Skeletal muscle satellite cell (primary cell): ENCODE data around the gene AXL.
"Not testable (repeated sequence)": the region's sequence is repeated elsewhere in the genome, so short reads cannot be mapped to it uniquely, and the experiment has no call there.

ENCODE experiments used
- H3K27me3 ChIP-seq: 2 replicates; pipeline ENCODE4 v1.7.0; 2013; ENCODE audit warnings: low read length; ENCODE audit not compliant: control insufficient read depth, insufficient read depth
- H3K36me3 ChIP-seq: 2 replicates; pipeline ENCODE4 v1.7.0; 2013; ENCODE audit warnings: mild to moderate bottlenecking, control low read depth, low read length; ENCODE audit not compliant: insufficient read depth
- H3K4me1 ChIP-seq: 2 replicates; pipeline ENCODE4 v1.7.0; 2013; ENCODE audit warnings: low read length; ENCODE audit not compliant: control insufficient read depth, insufficient read depth
- H3K4me2 ChIP-seq: 2 replicates; pipeline ENCODE4 v1.7.0; 2013; ENCODE audit warnings: mild to moderate bottlenecking, low read length
- H3K4me3 ChIP-seq: 2 replicates; pipeline ENCODE4 v1.7.0; 2013; ENCODE audit warnings: low read length
- H3K9ac ChIP-seq: 2 replicates; pipeline ENCODE4 v1.7.0; 2013; ENCODE audit warnings: mild to moderate bottlenecking, low read depth, low read length, moderate library complexity
- H3K9me3 ChIP-seq: replicated peaks from 2 replicates; pipeline ENCODE4 v1.7.0; 2013; ENCODE audit warnings: mild to moderate bottlenecking, control low read depth, low read length

Gene AXL

DNA sequence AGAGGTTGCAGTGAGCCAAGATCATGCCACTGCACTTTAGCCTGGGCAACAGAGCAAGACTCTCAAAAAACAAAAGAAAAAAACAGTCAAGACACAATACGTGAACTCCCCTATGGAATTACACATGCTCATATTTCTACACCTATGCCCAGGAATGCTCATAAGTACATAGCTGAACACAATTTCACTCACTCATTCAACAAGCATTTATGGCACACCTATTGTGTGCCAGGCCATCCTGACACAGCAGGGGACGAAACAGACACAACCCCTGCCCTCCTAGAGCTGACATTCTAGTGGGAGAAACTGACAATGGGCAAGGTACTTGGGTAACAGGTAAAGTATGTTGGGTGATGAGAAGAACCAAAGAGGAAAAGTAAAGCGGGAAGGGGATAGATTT is 9.5 kb downstream of the AXL start:
- H3K27me3 ChIP-seq = no peaks in the 10 kb centered on the region
- H3K9ac ChIP-seq = no peak overlapping the region
- no peak overlapping the region for H3K4me2 ChIP-seq
- peaks cover 60% of the 10 kb centered on the region for H3K36me3 ChIP-seq
- H3K4me3 ChIP-seq = no peak overlapping the region
- no peaks in the 10 kb centered on the region for H3K9me3 ChIP-seq
- H3K4me1 ChIP-seq = peaks cover 37% of the 10 kb centered on the region

DNA sequence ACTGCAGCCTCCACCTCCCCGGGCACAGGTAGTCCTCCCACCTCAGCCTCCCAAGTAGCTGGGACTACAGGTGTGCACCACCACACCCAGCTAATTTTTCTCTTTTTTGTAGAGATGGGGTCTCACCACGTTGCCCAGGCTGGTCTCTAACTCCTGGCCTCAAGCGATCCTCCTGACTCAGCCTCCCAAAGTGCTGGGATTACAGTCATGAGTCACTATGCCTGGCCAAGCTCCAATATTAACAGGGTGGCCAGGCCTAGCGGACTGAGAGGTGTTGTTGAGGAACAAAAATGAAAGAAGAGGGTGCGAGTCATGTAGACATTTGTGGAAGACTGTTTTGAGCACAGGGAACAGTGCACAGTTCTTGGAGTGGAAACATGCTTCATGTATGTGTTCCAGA is 10.3 kb downstream of the AXL start:
- H3K4me1 ChIP-seq = peaks cover 28% of the 10 kb centered on the region
- not testable (repeated sequence) for H3K4me3 ChIP-seq, H3K9ac ChIP-seq, H3K27me3 ChIP-seq, H3K9me3 ChIP-seq
- peaks cover 64% of the 10 kb centered on the region for H3K36me3 ChIP-seq
- H3K4me2 ChIP-seq = peak overlapping the region; percentile 10

DNA sequence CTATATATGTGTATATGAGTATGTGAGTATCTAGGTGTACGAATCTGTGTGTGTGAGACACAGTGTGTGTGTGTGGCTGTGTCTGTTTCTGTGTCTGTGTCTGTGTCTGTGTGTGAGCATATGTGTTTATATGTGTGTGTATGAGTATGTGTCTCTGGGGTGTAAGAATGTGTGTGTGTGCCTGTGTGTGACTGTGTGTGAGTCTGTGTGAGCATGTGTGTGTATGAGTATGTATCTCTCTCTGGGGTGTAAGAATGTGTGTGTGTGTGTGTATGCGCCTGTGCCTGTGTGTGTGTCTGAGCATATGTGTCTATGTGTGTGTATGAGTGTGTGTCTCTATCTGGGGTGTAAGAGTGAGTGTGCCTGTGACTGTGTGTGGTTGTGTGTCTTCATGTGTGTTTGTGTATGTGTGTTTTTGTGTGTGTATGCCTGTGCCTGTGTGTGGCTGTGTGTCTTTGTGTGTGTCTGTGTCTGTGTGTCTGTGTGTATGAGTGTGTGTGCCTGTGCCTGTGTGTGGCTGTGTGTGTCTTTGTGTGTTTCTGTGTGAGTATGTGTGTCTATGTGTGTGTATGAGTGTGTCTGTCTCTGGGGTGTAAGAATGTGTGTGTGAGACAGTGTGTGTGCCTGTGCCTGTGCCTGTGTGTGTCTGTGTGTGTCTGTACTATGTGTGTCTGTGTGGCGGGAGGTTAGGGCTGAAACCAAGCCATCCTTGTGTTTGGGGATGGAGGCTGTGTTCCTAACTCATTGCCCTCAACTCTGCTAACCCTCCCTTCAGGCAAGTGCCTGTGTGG is 11.2 kb downstream of the AXL start:
- Histone ChIP-seq H3K27me3 (no peaks in the 10 kb centered on the region), H3K4me2 (no peak overlapping the region), H3K4me3 (no peak overlapping the region), H3K4me1 (peaks cover 19% of the 10 kb centered on the region), H3K36me3 (peaks cover 62% of the 10 kb centered on the region), H3K9ac (peak overlapping the region; percentile 9), H3K9me3 (no peaks in the 10 kb centered on the region)

DNA sequence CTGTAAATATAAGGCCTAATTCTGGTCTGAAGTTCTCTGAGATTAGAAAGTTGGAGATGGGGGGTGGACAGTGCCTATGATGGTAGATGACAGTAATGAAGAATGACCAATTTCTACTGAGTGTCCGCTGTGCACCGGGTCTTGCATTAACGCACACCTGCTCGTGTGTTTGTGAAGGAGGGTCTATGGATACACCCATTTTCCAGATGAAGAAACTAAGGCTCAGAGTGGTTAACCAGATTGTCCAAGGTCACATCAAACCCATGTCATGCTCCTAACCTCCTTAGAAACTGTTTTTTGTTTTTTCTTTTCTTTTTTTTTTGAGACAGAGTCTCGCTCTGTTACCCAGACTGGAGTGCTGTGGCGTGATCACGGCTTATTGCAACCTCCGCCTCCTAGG is 13.7 kb downstream of the AXL start:
- no peaks in the 10 kb centered on the region for H3K27me3 ChIP-seq
- H3K4me3 ChIP-seq = no peak overlapping the region
- H3K4me1 ChIP-seq = peaks cover 4% of the 10 kb centered on the region
- no peak overlapping the region for H3K9ac ChIP-seq
- no peak overlapping the region for H3K4me2 ChIP-seq
- H3K9me3 ChIP-seq = no peaks in the 10 kb centered on the region
- H3K36me3 ChIP-seq = peaks cover 72% of the 10 kb centered on the region

DNA sequence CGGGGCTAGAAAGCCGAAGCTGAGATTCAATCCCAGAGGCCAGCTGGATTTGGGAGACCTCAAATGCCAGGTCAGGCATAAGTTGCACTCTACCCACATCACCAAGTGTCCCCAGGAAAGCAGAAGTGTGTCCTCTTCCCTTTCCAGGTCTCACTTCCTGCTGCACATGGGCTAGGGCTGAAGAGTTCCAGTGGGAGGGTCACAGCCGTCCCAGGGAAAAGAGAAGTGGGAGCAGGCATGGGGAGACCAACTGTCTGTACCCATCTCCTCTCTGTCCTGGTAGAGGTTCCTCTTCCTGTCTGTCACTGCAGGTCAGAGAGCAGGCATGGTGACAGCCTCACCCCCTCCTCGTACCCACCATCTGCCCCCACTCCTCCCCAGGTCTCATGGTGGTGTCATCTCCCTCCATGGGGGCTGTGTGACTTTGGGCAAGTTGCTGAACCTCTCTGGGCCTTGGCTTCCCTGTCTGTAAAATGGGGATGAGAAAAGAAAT is 14.8 kb downstream of the AXL start:
- H3K9ac ChIP-seq = no peak overlapping the region
- H3K4me1 ChIP-seq = peaks cover 4% of the 10 kb centered on the region
- H3K27me3 ChIP-seq = no peaks in the 10 kb centered on the region
- no peak overlapping the region for H3K4me2 ChIP-seq
- H3K4me3 ChIP-seq = no peak overlapping the region
- H3K36me3 ChIP-seq = peaks cover 74% of the 10 kb centered on the region
- no peaks in the 10 kb centered on the region for H3K9me3 ChIP-seq

DNA sequence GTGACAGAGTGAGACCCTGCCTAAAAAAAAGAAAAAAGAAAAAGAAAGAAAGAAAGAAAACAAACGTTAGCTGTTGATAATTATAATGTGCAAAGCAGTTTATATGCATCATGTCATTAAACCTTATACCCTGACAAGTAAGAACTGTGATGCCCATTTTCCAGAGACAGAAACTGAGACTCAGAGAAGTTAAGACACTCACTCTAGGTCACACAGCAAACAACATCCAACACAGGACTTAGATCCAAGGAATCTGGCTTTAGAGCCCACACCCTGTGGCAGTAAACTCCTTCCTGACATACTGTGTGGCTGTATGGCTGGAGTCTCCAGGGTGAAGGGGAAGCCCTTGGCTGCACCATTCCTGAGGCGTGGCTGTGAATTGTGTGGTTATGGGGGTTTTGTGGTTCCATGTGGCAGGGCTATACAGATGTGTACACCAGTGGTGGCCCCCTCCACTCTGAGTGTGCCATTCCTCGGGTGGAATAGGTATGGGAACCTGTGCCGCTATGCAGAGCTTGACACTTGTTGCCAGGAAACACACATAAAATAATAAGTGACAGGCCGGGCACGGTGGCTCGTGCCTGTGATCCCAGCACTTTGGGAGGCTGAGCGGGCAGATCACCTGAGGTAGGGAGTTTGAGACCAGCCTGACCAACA is 15.6 kb downstream of the AXL start:
- no peak overlapping the region for H3K4me3 ChIP-seq
- peaks cover 83% of the 10 kb centered on the region for H3K36me3 ChIP-seq
- H3K9ac ChIP-seq = no peak overlapping the region
- H3K4me1 ChIP-seq = peaks cover 2% of the 10 kb centered on the region
- H3K27me3 ChIP-seq = no peaks in the 10 kb centered on the region
- no peaks in the 10 kb centered on the region for H3K9me3 ChIP-seq
- no peak overlapping the region for H3K4me2 ChIP-seq

DNA sequence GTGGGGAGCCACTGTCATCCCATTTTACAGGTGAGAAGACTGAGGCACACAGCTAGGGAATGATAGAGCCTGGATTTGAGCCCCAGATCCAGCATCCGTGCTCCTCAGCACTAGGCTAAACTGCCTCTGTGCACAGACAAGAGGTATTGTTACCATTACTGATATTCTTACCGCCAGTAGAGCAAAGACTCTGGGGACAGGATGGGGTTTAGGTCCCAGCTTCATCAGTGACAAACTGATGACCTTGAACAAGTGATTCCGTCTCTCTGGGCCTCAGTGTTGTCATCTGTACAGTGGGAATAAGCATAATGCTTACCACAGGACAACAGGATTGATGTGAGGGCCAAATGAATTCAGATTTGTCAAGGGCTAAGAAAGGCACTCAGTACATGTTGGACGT is 16.5 kb downstream of the AXL start:
- no peaks in the 10 kb centered on the region for H3K27me3 ChIP-seq
- no peaks in the 10 kb centered on the region for H3K9me3 ChIP-seq
- H3K4me2 ChIP-seq = no peak overlapping the region
- no peak overlapping the region for H3K9ac ChIP-seq
- no peaks in the 10 kb centered on the region for H3K4me1 ChIP-seq
- H3K36me3 ChIP-seq = peaks cover 90% of the 10 kb centered on the region
- H3K4me3 ChIP-seq = no peak overlapping the region

DNA sequence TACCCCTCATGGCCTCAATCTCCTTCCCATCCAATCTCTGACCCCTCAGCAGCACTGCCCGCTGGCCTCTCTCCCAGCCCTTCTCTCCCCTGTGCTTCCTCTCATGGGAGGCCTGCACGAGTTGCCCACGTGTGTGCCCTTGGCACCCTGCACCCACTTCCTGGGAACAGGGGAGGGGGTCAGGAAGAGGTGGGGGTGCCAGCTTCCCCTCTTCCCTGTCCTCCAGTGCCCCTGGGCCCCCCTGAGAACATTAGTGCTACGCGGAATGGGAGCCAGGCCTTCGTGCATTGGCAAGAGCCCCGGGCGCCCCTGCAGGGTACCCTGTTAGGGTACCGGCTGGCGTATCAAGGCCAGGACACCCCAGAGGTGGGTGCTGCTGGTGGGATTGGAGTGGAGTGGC is 19.2 kb downstream of the AXL start:
- no peak overlapping the region for H3K9ac ChIP-seq
- no peaks in the 10 kb centered on the region for H3K27me3 ChIP-seq
- H3K9me3 ChIP-seq = no peaks in the 10 kb centered on the region
- H3K36me3 ChIP-seq = peaks cover 94% of the 10 kb centered on the region
- no peak overlapping the region for H3K4me3 ChIP-seq
- H3K4me2 ChIP-seq = no peak overlapping the region
- H3K4me1 ChIP-seq = no peaks in the 10 kb centered on the region

DNA sequence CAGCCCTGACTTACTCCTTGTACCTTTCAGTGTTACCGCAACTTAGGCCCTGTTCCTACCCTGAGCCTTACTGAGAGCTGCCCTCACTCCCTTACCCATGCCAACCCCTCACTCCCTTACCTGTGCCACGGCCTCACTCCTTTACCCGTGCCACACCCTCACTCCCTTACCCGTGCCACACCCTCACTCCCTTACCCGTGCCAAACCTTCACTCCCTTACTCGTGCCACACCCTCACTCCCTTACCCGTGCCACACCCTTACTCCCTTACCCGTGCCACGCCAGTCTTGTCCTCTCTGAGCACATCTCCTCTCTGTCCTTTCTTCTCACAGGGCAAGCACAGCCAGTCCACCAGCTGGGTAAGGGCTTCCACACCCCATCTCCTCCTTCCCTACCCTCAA is 20.3 kb downstream of the AXL start:
- H3K4me3 ChIP-seq = no peak overlapping the region
- H3K4me1 ChIP-seq = no peaks in the 10 kb centered on the region
- H3K27me3 ChIP-seq = no peaks in the 10 kb centered on the region
- no peaks in the 10 kb centered on the region for H3K9me3 ChIP-seq
- H3K4me2 ChIP-seq = no peak overlapping the region
- H3K36me3 ChIP-seq = peaks cover 94% of the 10 kb centered on the region
- H3K9ac ChIP-seq = no peak overlapping the region

DNA sequence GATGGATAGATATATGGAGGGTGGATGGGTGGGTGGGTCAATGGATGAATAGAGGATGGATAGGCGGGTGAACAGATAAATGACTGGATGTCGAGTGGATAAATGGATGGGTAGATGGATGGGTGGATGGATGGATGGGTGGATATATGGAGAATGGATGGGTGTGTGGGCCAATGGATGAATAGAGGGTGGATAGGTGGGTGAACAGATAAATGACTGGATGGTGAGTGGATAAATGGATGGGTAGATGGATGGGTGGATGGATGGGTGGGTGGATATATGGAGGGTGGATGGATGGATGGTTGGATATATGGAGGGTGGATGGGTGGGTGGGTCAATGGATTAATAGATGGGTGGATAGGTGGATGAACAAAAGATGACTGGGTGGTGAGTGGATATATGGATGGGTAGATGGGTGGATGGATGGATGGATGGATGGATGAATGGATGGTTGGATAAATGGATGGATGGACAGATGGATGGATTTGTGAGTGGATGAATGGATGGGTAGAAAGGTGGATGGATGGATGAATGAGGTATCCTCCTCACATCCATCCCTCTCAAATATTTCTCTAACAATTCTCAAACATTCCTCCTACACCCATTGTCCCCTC is 21.0 kb downstream of the AXL start:
- Histone ChIP-seq H3K27me3 (no peaks in the 10 kb centered on the region), H3K36me3 (peaks cover 93% of the 10 kb centered on the region), H3K4me1 (no peaks in the 10 kb centered on the region), H3K9ac (no peak overlapping the region), H3K4me3 (no peak overlapping the region), H3K9me3 (no peaks in the 10 kb centered on the region), H3K4me2 (no peak overlapping the region)

DNA sequence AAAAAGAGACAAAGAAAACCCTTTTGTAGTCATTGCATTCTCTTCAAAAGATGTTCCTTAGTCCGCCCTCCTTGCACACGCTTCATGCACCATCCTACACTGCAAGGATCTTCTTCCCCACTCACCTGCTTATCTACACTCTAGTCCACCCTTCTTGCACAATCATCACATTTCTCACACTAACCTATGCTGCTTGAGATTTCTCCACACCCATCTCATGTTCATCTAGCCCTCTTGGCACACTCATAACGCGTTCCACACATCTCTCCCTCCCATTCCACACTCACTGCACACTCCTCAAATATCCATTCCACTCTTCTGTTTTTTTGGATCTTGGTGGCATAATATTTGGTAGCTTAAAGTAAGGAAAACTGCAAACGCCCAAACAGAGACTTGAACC is 22.8 kb downstream of the AXL start:
- H3K4me2 ChIP-seq = no peak overlapping the region
- H3K36me3 ChIP-seq = peaks cover 93% of the 10 kb centered on the region
- H3K4me1 ChIP-seq = no peaks in the 10 kb centered on the region
- no peaks in the 10 kb centered on the region for H3K27me3 ChIP-seq
- no peak overlapping the region for H3K4me3 ChIP-seq
- no peak overlapping the region for H3K9ac ChIP-seq
- no peaks in the 10 kb centered on the region for H3K9me3 ChIP-seq
